22Rv1 (cell line): Measurements from ENCODE around the gene USP48.

Source experiments
- H3K27ac ChIP-seq: fragments of 450-650 bp; 2 replicates; pipeline ENCODE4 v1.5.1; 2017
- CTCF ChIP-seq: fragments of 450-650 bp; IDR thresholded peaks from 2 replicates; pipeline ENCODE4 v1.5.1; 2017; ENCODE audit warnings: mild to moderate bottlenecking
- ZFX ChIP-seq: fragments of 450-650 bp; IDR thresholded peaks from 2 replicates; pipeline ENCODE4 v1.6.1; 2017; ENCODE audit warnings: antibody characterized with exemption, borderline replicate concordance

The USP48 gene

GRCh38 chr1:21648352-21648730, 134.6 kb downstream of the USP48 start:
- TF ChIP-seq CTCF (no peak), ZFX (no peak)
- H3K27ac ChIP-seq = no peak overlapping the region

GRCh38 chr1:21647431-21648351, 135.3 kb downstream of the USP48 start:
- H3K27ac ChIP-seq = no peak overlapping the region
- TF ChIP-seq ZFX = no peak

- TF ChIP-seq ZFX = no peak
- TF ChIP-seq CTCF = no peak
Observed at GRCh38 chr1:21645550-21645949, 137.4 kb downstream of the USP48 start.

GRCh38 chr1:21644906-21645305, 138.0 kb downstream of the USP48 start:
- TF ChIP-seq CTCF (no peak), ZFX (no peak)
- H3K27ac ChIP-seq = no peak overlapping the region

More at GRCh38 chr1:21645550-21645949, 137.4 kb downstream of the USP48 start:
- no peak overlapping the region for H3K27ac ChIP-seq

GRCh38 chr1:21644348-21644747, 138.6 kb downstream of the USP48 start:
- H3K27ac ChIP-seq = no peak overlapping the region
- no peak for TF ChIP-seq ZFX
- TF ChIP-seq CTCF = no peak

- no peak for TF ChIP-seq CTCF
- no peak for TF ChIP-seq ZFX
- no peak overlapping the region for H3K27ac ChIP-seq
Observed at GRCh38 chr1:21643624-21644023, 139.3 kb downstream of the USP48 start.

GRCh38 chr1:21641967-21642739, 140.8 kb downstream of the USP48 start:
- TF ChIP-seq CTCF (no peak), ZFX (no peak)
- H3K27ac ChIP-seq = no peak overlapping the region
